Activated CD8-positive, alpha-beta T cell treated with anti-CD3 and anti-CD28 coated beads for 36 hours (primary cell): ENCODE data around the gene PXDN. TPM values are rescaled to one million over a fixed set of nuclear protein-coding genes. Genes with fewer than 3 reads are reported as not detected.

Experiments used
- ATAC-seq: fragments of 200-7000 bp; cut with Tn5 transposase; one replicate; pipeline ENCODE4 v1.10.0; 2021; ENCODE audit warnings: mild to moderate bottlenecking, moderate library complexity
- CTCF ChIA-PET: fragments of 350-600 bp; sonication (Branson Sonifier 250); formaldehyde crosslinking; loops from one replicate; lab custom pipeline; 2021; ENCODE audit warnings: antibody characterized with exemption; lab: Charles Lee
- POLR2A ChIA-PET: fragments of 350-600 bp; sonication (Branson Sonifier 250); formaldehyde crosslinking; loops from one replicate; lab custom pipeline; 2021; ENCODE audit warnings: antibody characterized with exemption; lab: Charles Lee
- DNase-seq: peaks from one replicate; pipeline ENCODE4 v3.0.0-alpha.2; 2020
- H3K27ac Mint-ChIP-seq: one replicate; pipeline ENCODE4 v1.8.0; 2021; ENCODE audit warnings: mild to moderate bottlenecking, mixed read lengths
- H3K27me3 Mint-ChIP-seq: one replicate; pipeline ENCODE4 v1.8.0; 2021; ENCODE audit warnings: mixed read lengths
- H3K36me3 Mint-ChIP-seq: one replicate; pipeline ENCODE4 v1.8.0; 2021; ENCODE audit warnings: low read depth, mixed read lengths
- H3K4me1 Mint-ChIP-seq: one replicate; pipeline ENCODE4 v1.8.0; 2021; ENCODE audit warnings: low read depth, mixed read lengths
- H3K4me3 Mint-ChIP-seq: one replicate; pipeline ENCODE4 v1.8.0; 2021; ENCODE audit warnings: mild to moderate bottlenecking, moderate library complexity, mixed read lengths
- H3K9me3 Mint-ChIP-seq: one replicate; pipeline ENCODE4 v1.8.0; 2021; ENCODE audit warnings: mixed read lengths
- intact Hi-C: fragments of 100-400 bp; cut with micrococcal nuclease; formaldehyde crosslinking; loops from one replicate; pipeline ENCODE4 v1.10.0; 2022
- total RNA-seq, 2 experiments: library from RNA; stranded (reverse); gene quantifications; one replicate each; pipeline ENCODE4 v1.2.3, GENCODE V29; 2021
- TF ChIP-seq, protein P1 (sequence below): fragments of 200-600 bp; IDR thresholded peaks from one replicate; pipeline ENCODE4 v1.8.0; 2022; ENCODE audit warnings: antibody characterized with exemption, mild to moderate bottlenecking

PXDN gene
- total RNA-seq, 2 experiments from 2014 or later: 0.58 to 0.83 TPM

DNA sequence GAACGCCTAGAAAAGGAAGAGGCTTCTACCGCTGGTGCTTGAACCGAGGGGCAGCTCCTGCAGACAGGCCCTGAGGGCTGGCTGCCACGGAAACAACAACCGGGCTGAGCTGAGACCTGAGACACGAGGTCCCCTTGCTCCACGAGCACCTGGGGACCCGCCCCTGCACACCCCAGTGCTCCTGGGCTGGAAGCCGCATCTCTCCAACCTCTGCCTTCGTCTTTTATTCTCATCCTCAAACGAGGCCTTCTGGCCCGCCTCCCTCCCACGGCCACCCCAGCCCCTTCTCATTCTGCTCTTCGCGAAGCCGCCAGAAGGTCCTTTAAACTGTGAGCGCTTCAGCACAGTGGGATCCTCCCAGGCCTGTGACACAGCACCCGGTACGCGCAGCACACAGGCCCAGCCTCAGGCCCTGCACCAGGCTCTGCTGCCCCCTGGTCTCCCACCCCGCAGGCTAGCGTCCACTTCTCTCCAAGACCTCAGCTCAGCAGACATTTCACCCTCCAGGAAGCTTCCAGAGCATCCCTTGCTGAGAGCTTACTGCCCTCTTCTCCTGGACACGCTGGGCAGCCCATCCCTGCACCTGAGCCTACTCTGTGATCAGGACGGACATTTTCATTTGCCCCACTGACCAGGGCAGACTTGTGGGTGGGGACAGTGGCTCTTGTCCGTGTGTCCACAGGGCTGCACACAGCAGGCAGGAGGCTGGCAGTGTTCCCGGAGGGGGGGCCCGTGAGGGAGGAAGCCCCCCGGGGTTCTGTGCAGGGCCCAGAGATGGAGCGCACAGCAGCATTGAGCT lies 149.7 kb downstream of the PXDN start:
- H3K27me3 Mint-ChIP-seq: peaks cover 13% of the 10 kb centered on the region
- ChIA-PET POLR2A (interaction anchor here (1.0 kb wide), 1 partner anchor 47 kb away, joined by 3 read pairs; no protein-coding TSS in a partner anchor), CTCF (no interaction called here)
- H3K36me3 Mint-ChIP-seq: no peaks in the 10 kb centered on the region
- no peaks in the 10 kb centered on the region for H3K9me3 Mint-ChIP-seq
- no peak for ATAC-seq
- H3K4me1 Mint-ChIP-seq: no peaks in the 10 kb centered on the region
- H3K4me3 Mint-ChIP-seq: no peak overlapping the region
- H3K27ac Mint-ChIP-seq: no peak overlapping the region
- intact Hi-C loops: no loop called here
- no peak for DNase-seq
- TF ChIP-seq, protein P1, sequence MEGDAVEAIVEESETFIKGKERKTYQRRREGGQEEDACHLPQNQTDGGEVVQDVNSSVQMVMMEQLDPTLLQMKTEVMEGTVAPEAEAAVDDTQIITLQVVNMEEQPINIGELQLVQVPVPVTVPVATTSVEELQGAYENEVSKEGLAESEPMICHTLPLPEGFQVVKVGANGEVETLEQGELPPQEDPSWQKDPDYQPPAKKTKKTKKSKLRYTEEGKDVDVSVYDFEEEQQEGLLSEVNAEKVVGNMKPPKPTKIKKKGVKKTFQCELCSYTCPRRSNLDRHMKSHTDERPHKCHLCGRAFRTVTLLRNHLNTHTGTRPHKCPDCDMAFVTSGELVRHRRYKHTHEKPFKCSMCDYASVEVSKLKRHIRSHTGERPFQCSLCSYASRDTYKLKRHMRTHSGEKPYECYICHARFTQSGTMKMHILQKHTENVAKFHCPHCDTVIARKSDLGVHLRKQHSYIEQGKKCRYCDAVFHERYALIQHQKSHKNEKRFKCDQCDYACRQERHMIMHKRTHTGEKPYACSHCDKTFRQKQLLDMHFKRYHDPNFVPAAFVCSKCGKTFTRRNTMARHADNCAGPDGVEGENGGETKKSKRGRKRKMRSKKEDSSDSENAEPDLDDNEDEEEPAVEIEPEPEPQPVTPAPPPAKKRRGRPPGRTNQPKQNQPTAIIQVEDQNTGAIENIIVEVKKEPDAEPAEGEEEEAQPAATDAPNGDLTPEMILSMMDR: no peak

DNA sequence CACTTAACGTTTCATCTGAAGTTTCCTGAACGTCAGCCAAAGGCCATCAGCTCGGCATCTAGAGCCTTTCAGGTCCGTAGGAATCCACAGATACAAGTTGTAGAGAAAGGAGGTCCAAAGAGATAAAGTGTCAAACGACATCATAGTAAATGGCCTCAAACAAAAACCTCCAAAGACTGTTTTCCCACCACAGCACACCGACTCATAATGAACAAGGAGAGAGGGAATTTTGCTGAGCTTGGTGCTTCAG lies 150.3 kb downstream of the PXDN start:
- no peak for DNase-seq
- intact Hi-C loops: no loop called here
- Mint-ChIP-seq H3K4me1 (no peaks in the 10 kb centered on the region), H3K9me3 (no peaks in the 10 kb centered on the region), H3K27me3 (peaks cover 16% of the 10 kb centered on the region), H3K27ac (no peak overlapping the region), H3K4me3 (no peak overlapping the region), H3K36me3 (no peaks in the 10 kb centered on the region)
- no peak for ATAC-seq
- ChIA-PET POLR2A (interaction anchor here (1.0 kb wide), 1 partner anchor 47 kb away, joined by 3 read pairs; no protein-coding TSS in a partner anchor), CTCF (no interaction called here)
- TF ChIP-seq, protein P1: no peak

DNA sequence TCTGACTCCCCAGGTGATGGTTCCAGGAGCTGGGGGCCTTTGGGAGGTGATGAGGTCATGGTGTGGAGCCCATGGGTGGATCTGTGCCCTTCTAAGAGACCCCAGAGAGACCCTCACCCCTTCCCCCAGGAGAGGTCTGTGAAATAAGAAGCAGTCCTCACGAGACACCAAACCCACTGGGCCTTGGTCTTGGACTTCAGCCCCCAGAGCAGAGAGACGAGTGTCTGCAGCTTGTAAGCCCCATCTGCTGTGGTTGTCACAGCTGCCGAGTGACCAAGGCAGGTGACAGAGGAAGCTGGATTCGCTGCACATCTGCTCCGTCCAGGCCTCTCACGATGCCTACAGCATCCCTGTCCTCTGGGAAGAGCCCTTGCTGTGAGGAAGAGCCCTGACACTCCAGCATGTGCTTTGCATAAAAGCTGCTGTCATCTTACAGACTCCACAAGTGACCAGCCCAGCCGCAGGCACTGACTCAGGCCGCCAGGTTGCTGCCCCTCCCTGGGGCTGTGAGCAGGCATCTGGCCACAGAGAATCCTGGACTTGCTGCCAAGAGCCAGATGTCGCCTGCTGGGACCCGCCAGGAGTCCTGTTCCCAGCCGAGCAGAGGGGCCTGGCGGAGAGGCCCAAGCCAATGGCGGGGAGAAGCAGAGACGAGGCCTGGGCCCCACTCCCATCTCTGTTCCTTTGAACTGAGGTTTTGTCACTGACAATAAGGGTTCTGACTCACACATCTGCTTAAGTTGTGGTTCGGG lies 150.8 kb downstream of the PXDN start:
- H3K4me3 Mint-ChIP-seq: no peak overlapping the region
- no peaks in the 10 kb centered on the region for H3K4me1 Mint-ChIP-seq
- no peaks in the 10 kb centered on the region for H3K9me3 Mint-ChIP-seq
- ChIA-PET CTCF (no interaction called here), POLR2A (interaction anchor here (1.0 kb wide), 1 partner anchor 48 kb away, joined by 3 read pairs; no protein-coding TSS in a partner anchor)
- DNase-seq (no peak), ATAC-seq (no peak)
- H3K27me3 Mint-ChIP-seq: peaks cover 16% of the 10 kb centered on the region
- intact Hi-C loops: no loop called here
- TF ChIP-seq, protein P1: no peak
- no peak overlapping the region for H3K27ac Mint-ChIP-seq
- H3K36me3 Mint-ChIP-seq: no peaks in the 10 kb centered on the region

DNA sequence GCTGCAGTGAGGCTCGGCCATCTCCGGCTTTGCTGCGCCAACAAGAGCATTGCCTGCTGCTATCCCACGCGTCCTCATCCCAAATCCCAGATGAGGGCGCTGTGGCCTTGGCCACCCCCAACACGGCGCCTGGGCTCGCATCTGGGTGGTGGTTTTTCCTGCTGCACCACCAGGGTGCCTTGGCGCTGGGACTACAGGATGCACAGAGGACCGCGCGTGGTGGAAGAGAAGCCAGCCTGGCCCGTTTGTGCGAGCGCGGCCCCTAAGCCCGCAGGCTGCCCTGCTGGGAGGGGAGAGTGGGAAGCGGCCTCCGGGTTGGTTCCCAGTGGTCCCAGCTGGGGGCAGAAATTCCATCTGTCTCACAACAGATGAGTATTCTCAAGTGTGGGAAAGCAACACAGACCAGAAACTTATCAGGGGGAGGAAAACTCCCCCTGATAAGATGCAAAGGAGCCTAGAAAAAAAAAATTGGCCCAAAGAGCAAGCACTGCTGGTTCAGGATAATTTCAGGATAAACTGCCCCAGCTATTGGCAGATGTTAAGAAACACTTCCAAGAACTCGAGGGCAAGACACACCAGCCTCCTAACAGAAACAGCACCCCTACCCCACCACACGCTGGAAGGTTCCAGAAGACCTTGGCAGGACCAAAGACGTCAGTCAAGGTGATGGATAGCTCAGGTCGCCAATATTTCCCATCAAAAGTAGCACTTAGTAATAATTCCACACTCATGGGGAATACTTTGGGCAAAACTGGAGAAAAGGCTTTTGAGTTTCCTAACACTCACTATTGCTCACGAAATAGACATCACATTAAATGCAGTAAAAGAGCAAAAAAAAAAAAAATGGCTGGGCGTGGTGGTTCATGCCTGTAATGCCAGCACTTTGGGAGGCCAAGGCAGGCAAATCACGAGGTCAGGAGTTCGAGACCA lies 152.1 kb downstream of the PXDN start:
- ATAC-seq (no peak), DNase-seq (no peak)
- ChIA-PET POLR2A (no interaction called here), CTCF (no interaction called here)
- Mint-ChIP-seq H3K27ac (no peak overlapping the region), H3K4me3 (no peak overlapping the region), H3K4me1 (no peaks in the 10 kb centered on the region), H3K27me3 (peaks cover 16% of the 10 kb centered on the region), H3K36me3 (no peaks in the 10 kb centered on the region), H3K9me3 (no peaks in the 10 kb centered on the region)
- intact Hi-C loops: no loop called here
- TF ChIP-seq, protein P1: no peak
